C4-2B (cell line): Measurements from ENCODE around the gene PHACTR1.

Experiments
- H3K27ac ChIP-seq: fragments of 450-650 bp; 2 replicates; pipeline ENCODE4 v1.5.1; 2017
- CTCF ChIP-seq: fragments of 450-650 bp; conservative IDR thresholded peaks from 2 replicates; pipeline ENCODE4 v1.5.1; 2017; ENCODE audit warnings: mild to moderate bottlenecking
- ZFX ChIP-seq: fragments of 450-650 bp; IDR thresholded peaks from 2 replicates; pipeline ENCODE4 v1.6.1; 2017

The PHACTR1 gene

GRCh38 chr6:12779772-12780171 is 63.2 kb downstream of the PHACTR1 start:
- TF ChIP-seq CTCF, result no peak
- no peak overlapping the region for H3K27ac ChIP-seq

GRCh38 chr6:12782136-12782535 is 65.6 kb downstream of the PHACTR1 start:
- no peak overlapping the region for H3K27ac ChIP-seq

GRCh38 chr6:12785301-12785700 is 68.7 kb downstream of the PHACTR1 start:
- TF ChIP-seq ZFX, result no peak
- TF ChIP-seq CTCF, result no peak
- H3K27ac ChIP-seq, result no peak overlapping the region

More at GRCh38 chr6:12782136-12782535, 65.6 kb downstream of the PHACTR1 start:
- TF ChIP-seq ZFX (no peak), CTCF (no peak)

GRCh38 chr6:12785921-12786320 is 69.4 kb downstream of the PHACTR1 start:
- no peak overlapping the region for H3K27ac ChIP-seq
- TF ChIP-seq CTCF, result no peak
- TF ChIP-seq ZFX, result no peak

DNA sequence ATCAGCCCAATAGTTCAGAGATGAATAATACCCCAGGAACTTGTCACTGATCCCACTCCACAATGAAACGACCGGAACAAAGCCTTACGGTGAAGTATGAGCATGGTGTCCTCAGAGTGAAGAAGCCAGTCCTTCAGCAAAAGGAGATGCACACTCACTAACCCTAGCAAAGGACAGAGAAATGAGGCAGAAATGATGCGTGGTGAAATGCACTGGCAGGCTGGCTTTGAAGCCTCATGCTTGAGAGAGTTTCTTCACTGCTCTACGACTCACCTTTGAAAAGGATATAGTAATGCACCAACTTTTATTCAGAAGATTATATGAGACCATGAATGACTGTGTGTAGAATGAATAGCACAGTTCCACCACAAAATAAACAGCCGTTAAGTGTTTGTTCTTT is 74.8 kb downstream of the PHACTR1 start:
- H3K27ac ChIP-seq, result no peak overlapping the region
- TF ChIP-seq ZFX (no peak), CTCF (no peak)

GRCh38 chr6:12798326-12798725 is 81.8 kb downstream of the PHACTR1 start:
- TF ChIP-seq CTCF (no peak), ZFX (no peak)
- H3K27ac ChIP-seq, result no peak overlapping the region

DNA sequence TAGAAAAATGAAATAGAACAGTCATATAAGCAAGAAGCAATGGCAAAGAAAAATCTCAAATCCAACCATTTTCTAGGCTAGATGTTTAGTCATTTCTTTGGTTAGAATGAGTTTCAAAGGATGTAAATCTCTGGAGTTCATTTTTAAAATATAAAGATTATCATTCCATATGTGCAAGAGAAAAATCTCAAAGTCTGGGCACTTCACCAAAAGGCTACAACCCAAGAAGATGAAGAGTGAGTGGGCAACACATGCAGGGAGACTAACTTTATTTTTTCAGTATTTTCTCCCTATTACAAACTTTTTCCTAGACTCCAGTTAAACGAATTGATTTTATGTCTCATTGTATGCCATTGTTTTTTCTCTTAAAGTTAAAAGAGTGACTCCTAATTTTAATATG is 83.6 kb downstream of the PHACTR1 start:
- TF ChIP-seq ZFX (no peak), CTCF (no peak)
- no peak overlapping the region for H3K27ac ChIP-seq
